Measurements from ENCODE around the gene TAP1.

DNA sequence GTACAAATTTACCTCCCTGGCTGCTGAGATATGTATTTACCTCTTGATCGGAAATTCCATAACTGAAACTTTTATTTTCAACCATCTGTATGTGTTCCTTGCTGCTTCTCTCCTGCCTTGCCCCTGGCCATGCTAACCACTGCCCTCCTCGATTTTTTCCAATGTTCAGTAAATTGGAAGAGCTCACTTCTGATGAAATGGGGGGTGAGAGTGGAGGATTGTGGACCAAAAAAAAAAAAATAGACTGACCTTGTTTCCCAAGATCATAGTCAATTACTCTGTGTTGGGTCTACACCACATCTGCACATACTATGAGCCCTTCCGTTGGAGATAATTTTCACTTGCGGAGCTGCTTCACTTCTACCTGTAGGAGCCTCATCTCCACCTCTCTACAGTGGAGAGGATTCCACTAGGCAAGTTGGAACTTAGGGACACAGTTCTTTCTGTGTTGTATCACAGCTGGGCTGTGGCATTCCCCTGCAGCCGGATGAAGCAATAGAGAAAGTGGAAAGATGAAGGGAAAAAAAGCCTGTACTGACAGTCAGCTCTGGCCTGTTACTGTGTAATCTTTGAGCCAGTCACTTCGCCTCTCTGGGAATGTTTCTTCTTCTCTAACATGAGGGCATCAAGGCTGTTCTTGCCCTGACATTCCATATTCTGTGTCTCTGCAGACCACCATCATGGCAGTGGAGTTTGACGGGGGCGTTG is 2.1 kb upstream of the TAP1 start:
- TF ChIP-seq ZNF777 (tag by site-specific recombination; IDR thresholded peaks at IDR 0.05; ENCODE audit: borderline replicate concordance) (no peak), CTCF (tag by site-specific recombination; IDR thresholded peaks at IDR 0.05) (no peak), ZNF473 (tag by site-specific recombination; IDR thresholded peaks at IDR 0.05) (no peak), ZNF140 (tag by site-specific recombination; IDR thresholded peaks at IDR 0.05) (no peak), ZNF785 (tag by site-specific recombination; IDR thresholded peaks at IDR 0.05) (no peak), SP2 (tag by site-specific recombination; IDR thresholded peaks at IDR 0.05) (no peak), ZBTB17 (tag by site-specific recombination; IDR thresholded peaks at IDR 0.05) (no peak), ZNF155 (tag by site-specific recombination; IDR thresholded peaks at IDR 0.05) (no peak), YY1 (tag by site-specific recombination; IDR thresholded peaks at IDR 0.05) (no peak), ZFP69B (tag by site-specific recombination; IDR thresholded peaks at IDR 0.05) (no peak), BCL11A (tag by site-specific recombination; IDR thresholded peaks at IDR 0.05; ENCODE audit: low read depth) (no peak), ZNF501 (tag by site-specific recombination; IDR thresholded peaks at IDR 0.05) (no peak), ZNF24 (tag by site-specific recombination; IDR thresholded peaks at IDR 0.05) (no peak)
- TF ChIP-seq, protein P1, sequence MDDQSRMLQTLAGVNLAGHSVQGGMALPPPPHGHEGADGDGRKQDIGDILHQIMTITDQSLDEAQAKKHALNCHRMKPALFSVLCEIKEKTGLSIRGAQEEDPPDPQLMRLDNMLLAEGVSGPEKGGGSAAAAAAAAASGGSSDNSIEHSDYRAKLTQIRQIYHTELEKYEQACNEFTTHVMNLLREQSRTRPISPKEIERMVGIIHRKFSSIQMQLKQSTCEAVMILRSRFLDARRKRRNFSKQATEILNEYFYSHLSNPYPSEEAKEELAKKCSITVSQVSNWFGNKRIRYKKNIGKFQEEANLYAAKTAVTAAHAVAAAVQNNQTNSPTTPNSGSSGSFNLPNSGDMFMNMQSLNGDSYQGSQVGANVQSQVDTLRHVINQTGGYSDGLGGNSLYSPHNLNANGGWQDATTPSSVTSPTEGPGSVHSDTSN (CRISPR knock-in tag; IDR thresholded peaks at IDR 0.05): no peak
